Measurements from ENCODE around the gene SPINT1.

GRCh38 chr15:40826423-40827075, 17.3 kb upstream of the SPINT1 start:
- TF ChIP-seq RAD21 (IDR thresholded peaks at IDR 0.05; ENCODE audit: low read depth): no peak
- no peak for TF ChIP-seq EGR1 (IDR thresholded peaks at IDR 0.05)
- no peak for TF ChIP-seq TAF1 (IDR thresholded peaks at IDR 0.05; ENCODE audit: low read depth)
- no peak for TF ChIP-seq TEAD4 (IDR thresholded peaks at IDR 0.05)

Data from Ishikawa (cell line).